ENCODE measurements around the gene PARN. TPM values are rescaled to one million over a fixed set of nuclear protein-coding genes. Genes with fewer than 3 reads are reported as not detected.

PARN gene
- total and polyA plus RNA-seq, 8 donors: 9.9 to 75.3 (median 24.2) TPM

DNA sequence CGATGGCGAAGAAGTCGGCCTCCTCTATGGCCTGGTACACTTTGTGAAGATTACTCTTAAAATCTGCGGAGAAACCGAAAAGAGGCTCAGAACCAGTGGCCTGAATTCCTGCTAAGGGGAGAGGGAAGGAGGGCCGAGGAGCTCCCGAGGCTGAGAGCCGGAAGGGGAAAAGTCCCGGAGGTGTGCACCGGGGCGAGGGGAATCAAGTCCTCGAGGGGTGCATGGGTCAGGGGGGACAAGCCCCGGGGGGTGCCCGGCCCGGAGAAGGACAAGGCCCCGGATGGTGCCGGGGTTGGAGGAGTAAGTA, 495 bp downstream of the PARN start:
- peak overlapping the region; percentile 70 to 76 (median 74) for H3K4me3 ChIP-seq
- no peaks in the 10 kb centered on the region for H3K27me3 ChIP-seq
- H3K36me3 ChIP-seq: peaks cover 26 to 36% (median 34%) of the 10 kb centered on the region in 4 donors
- H3K27ac ChIP-seq: peak overlapping the region; percentile 88 to 98 (median 96)
- intact Hi-C loops (cut with DNase I; ENCODE audit: low total_unique reads): no loop called here
- H3K9me3 ChIP-seq: no peaks in the 10 kb centered on the region
- peaks cover 31 to 56% (median 42%) of the 10 kb centered on the region in 4 donors for H3K4me1 ChIP-seq
- no peak for DNase-seq
- TF ChIP-seq POLR2A (IDR thresholded peaks at IDR 0.05) (no peak), EP300 (IDR thresholded peaks at IDR 0.05) (no peak), POLR2AphosphoS5 (IDR thresholded peaks at IDR 0.05) (no peak)
- TF ChIP-seq, protein P1, sequence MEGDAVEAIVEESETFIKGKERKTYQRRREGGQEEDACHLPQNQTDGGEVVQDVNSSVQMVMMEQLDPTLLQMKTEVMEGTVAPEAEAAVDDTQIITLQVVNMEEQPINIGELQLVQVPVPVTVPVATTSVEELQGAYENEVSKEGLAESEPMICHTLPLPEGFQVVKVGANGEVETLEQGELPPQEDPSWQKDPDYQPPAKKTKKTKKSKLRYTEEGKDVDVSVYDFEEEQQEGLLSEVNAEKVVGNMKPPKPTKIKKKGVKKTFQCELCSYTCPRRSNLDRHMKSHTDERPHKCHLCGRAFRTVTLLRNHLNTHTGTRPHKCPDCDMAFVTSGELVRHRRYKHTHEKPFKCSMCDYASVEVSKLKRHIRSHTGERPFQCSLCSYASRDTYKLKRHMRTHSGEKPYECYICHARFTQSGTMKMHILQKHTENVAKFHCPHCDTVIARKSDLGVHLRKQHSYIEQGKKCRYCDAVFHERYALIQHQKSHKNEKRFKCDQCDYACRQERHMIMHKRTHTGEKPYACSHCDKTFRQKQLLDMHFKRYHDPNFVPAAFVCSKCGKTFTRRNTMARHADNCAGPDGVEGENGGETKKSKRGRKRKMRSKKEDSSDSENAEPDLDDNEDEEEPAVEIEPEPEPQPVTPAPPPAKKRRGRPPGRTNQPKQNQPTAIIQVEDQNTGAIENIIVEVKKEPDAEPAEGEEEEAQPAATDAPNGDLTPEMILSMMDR (IDR thresholded peaks at IDR 0.05): no peak
- WGBS, 5 donors: 1 to 2% (median 1%) methylated on average over 17 of the region's 17 CpGs

DNA sequence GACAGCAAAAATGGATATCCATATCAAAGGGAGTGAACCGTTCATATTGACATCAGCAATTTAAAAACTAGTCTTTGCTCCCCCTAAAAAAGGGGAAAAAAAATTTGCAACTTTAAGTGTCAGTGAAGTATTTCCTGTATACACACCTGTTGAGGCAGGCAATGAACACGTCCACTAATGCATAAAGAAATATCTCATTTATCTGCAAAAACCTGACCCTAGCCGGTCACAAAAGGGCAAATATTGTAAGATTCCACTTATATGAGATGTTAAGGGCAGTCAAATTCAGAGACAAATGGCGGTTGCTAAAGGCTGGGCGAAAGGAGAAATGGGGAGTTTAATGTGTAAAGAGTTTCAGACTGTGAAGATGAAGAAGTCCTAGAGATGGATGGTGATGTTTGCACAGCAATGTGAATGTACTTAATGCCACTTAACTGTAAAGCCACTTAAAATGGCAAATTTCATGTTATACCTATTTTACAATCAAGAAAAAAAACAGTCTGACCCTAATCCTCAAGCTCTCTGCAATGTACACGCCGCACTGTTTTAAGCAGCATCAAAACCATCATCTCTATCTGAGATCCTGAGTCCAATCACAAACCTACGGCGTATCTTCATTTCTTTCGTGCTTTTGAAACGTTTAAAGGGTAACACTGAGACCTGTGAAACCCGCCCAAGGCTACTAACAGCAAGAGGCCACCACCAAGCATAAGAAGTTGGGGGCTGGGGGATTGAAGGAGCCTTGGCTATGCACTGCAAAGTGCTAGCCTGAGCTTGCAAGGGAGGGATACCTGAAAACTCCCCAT, 1.1 kb downstream of the PARN start:
- Histone ChIP-seq H3K27me3 (no peaks in the 10 kb centered on the region), H3K36me3 (peaks cover 26 to 41% (median 40%) of the 10 kb centered on the region in 4 donors), H3K4me3 (peak overlapping the region; percentile 70 to 76 (median 74)), H3K9me3 (no peaks in the 10 kb centered on the region), H3K27ac (peak overlapping the region; percentile 88 to 98 (median 96)), H3K4me1 (peaks cover 26 to 50% (median 37%) of the 10 kb centered on the region in 4 donors)
- intact Hi-C loops (cut with DNase I; ENCODE audit: low total_unique reads): no loop called here
- TF ChIP-seq EP300 (IDR thresholded peaks at IDR 0.05): no peak
- no peak for TF ChIP-seq POLR2A (IDR thresholded peaks at IDR 0.05)
- TF ChIP-seq POLR2AphosphoS5 (IDR thresholded peaks at IDR 0.05): no peak
- TF ChIP-seq, protein P1 (IDR thresholded peaks at IDR 0.05): no peak
- no peak for DNase-seq
- 42 to 52% (median 49%) methylated on average over 12 of the region's 12 CpGs for WGBS, 5 donors

GRCh38 chr16:14627078-14627477, 3.0 kb downstream of the PARN start:
- WGBS, 5 donors: 82 to 92% (median 86%) methylated on average over 4 of the region's 4 CpGs
- H3K9me3 ChIP-seq: no peaks in the 10 kb centered on the region
- no peak overlapping the region for H3K27ac ChIP-seq
- DNase-seq: no peak
- intact Hi-C loops (cut with DNase I; ENCODE audit: low total_unique reads): no loop called here
- H3K4me1 ChIP-seq: peaks cover 20 to 41% (median 28%) of the 10 kb centered on the region in 4 donors
- no peak overlapping the region for H3K4me3 ChIP-seq
- no peak for TF ChIP-seq POLR2A (IDR thresholded peaks at IDR 0.05)
- no peak for TF ChIP-seq POLR2AphosphoS5 (IDR thresholded peaks at IDR 0.05)
- TF ChIP-seq, protein P1 (IDR thresholded peaks at IDR 0.05): no peak
- no peak for TF ChIP-seq EP300 (IDR thresholded peaks at IDR 0.05)
- no peaks in the 10 kb centered on the region for H3K27me3 ChIP-seq
- peaks cover 31 to 61% (median 59%) of the 10 kb centered on the region in 4 donors for H3K36me3 ChIP-seq

DNA sequence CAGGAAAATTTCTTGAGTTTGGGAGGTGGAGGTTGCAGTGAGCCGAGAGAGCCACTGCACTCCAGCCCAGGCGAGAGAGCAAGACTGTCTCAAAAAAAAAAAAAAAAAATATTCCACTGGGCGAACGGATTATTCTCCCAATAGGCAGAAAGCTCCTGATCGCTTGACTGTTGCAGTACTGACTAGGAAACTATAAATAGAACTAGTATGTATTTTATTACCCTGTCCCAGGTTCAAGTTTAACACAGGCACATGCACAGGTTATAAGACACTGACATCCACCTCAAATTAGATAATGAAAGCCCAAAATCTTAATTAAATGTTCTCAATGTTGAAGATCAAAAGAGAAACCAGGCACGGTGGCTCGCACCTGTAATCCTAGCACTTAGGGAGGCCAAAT, 11.5 kb downstream of the PARN start:
- intact Hi-C loops (cut with DNase I; ENCODE audit: low total_unique reads): no loop called here
- TF ChIP-seq POLR2A (IDR thresholded peaks at IDR 0.05) (no peak), EP300 (IDR thresholded peaks at IDR 0.05) (no peak), POLR2AphosphoS5 (IDR thresholded peaks at IDR 0.05) (no peak)
- TF ChIP-seq, protein P1 (IDR thresholded peaks at IDR 0.05): no peak
- Histone ChIP-seq H3K9me3 (no peaks in the 10 kb centered on the region), H3K27ac (no peak overlapping the region), H3K4me1 (no peaks in the 10 kb centered on the region), H3K4me3 (no peak overlapping the region), H3K36me3 (peaks cover 34 to 100% (median 98%) of the 10 kb centered on the region in 4 donors), H3K27me3 (no peaks in the 10 kb centered on the region)
- WGBS, 5 donors: 84 to 97% (median 90%) methylated on average over 7 of the region's 7 CpGs
- no peak for DNase-seq

Data from stomach (tissue), 9 donors.